H9 (cell line): ENCODE results near the gene ALDH5A1. TPM values are rescaled to one million over a fixed set of nuclear protein-coding genes. Genes with fewer than 3 reads are reported as not detected.

Source experiments
- DNase-seq: peaks from one replicate; pipeline ENCODE4 v3.0.0-alpha.2; 2017
- H2AFZ ChIP-seq: one replicate; pipeline ENCODE4 v1.6.1; 2013; ENCODE audit warnings: mild to moderate bottlenecking, low read length, control low read depth, moderate library complexity
- H2AK5ac ChIP-seq: 2 replicates; pipeline ENCODE4 v1.6.1; 2013; ENCODE audit warnings: low read length, control low read depth, mixed read lengths; ENCODE audit not compliant: insufficient read length
- H2BK120ac ChIP-seq: one replicate; pipeline ENCODE4 v1.6.1; 2013; ENCODE audit warnings: low read depth, mild to moderate bottlenecking, low read length, control low read depth, inconsistent platforms; ENCODE audit not compliant: poor library complexity, severe bottlenecking
- H2BK12ac ChIP-seq: 2 replicates; pipeline ENCODE4 v1.6.1; 2013; ENCODE audit warnings: low read length, control low read depth, mixed read lengths, low read depth; ENCODE audit not compliant: insufficient read length
- H2BK15ac ChIP-seq: 2 replicates; pipeline ENCODE4 v1.6.1; 2013; ENCODE audit warnings: low read depth, low read length, control low read depth
- H2BK20ac ChIP-seq: one replicate; pipeline ENCODE4 v1.6.1; 2013; ENCODE audit warnings: low read depth, mild to moderate bottlenecking, low read length, control low read depth, inconsistent platforms; ENCODE audit not compliant: poor library complexity, severe bottlenecking
- H2BK5ac ChIP-seq: 2 replicates; pipeline ENCODE4 v1.6.1; 2013; ENCODE audit warnings: low read length, control low read depth, mixed read lengths; ENCODE audit not compliant: insufficient read length
- H3K14ac ChIP-seq: 2 replicates; pipeline ENCODE4 v1.6.1; 2013; ENCODE audit warnings: low read length, control low read depth; ENCODE audit not compliant: insufficient read depth
- H3K18ac ChIP-seq: 2 replicates; pipeline ENCODE4 v1.6.1; 2013; ENCODE audit warnings: low read depth, mild to moderate bottlenecking, mixed read lengths, low read length, control low read depth; ENCODE audit not compliant: insufficient read length
- H3K23ac ChIP-seq: 2 replicates; pipeline ENCODE4 v1.6.1; 2013; ENCODE audit warnings: low read length, control low read depth, mixed read lengths, low read depth; ENCODE audit not compliant: insufficient read length
- H3K23me2 ChIP-seq: 2 replicates; pipeline ENCODE4 v1.6.1; 2013; ENCODE audit warnings: low read depth, mild to moderate bottlenecking, mixed read lengths, low read length, control low read depth; ENCODE audit not compliant: insufficient read length, poor library complexity, severe bottlenecking
- H3K27ac ChIP-seq: 2 replicates; pipeline ENCODE4 v1.5.1; 2013; ENCODE audit warnings: low read length, control low read depth, mixed read lengths, low read depth; ENCODE audit not compliant: insufficient read length
- H3K27me3 ChIP-seq: 2 replicates; pipeline ENCODE4 v1.6.1; 2013; ENCODE audit warnings: low read length, control low read depth, inconsistent platforms; ENCODE audit not compliant: insufficient read depth
- H3K4ac ChIP-seq: 2 replicates; pipeline ENCODE4 v1.6.1; 2013; ENCODE audit warnings: low read depth, mild to moderate bottlenecking, control low read depth, inconsistent platforms, low read length, moderate library complexity
- H3K4me1 ChIP-seq: 2 replicates; pipeline ENCODE4 v1.6.1; 2013; ENCODE audit warnings: low read length, control low read depth, inconsistent platforms; ENCODE audit not compliant: insufficient read depth
- H3K4me2 ChIP-seq: 2 replicates; pipeline ENCODE4 v1.6.1; 2013; ENCODE audit warnings: low read length, control low read depth, mixed read lengths; ENCODE audit not compliant: insufficient read length, insufficient read depth
- H3K56ac ChIP-seq: 2 replicates; pipeline ENCODE4 v1.6.1; 2013; ENCODE audit warnings: low read depth, mild to moderate bottlenecking, mixed read lengths, low read length, control low read depth; ENCODE audit not compliant: insufficient read length
- H3K79me1 ChIP-seq: 2 replicates; pipeline ENCODE4 v1.6.1; 2013; ENCODE audit warnings: low read depth, mild to moderate bottlenecking, moderate library complexity, low read length, control low read depth, inconsistent platforms; ENCODE audit not compliant: insufficient read depth, poor library complexity, severe bottlenecking
- H3K79me2 ChIP-seq: 2 replicates; pipeline ENCODE4 v1.6.1; 2013; ENCODE audit warnings: low read length, control low read depth, inconsistent platforms; ENCODE audit not compliant: insufficient read depth
- H3K9ac ChIP-seq: 2 replicates; pipeline ENCODE4 v1.6.1; 2013; ENCODE audit warnings: low read length, control low read depth, mixed read lengths; ENCODE audit not compliant: insufficient read length; ENCODE audit errors: extremely low read depth
- H3K9me3 ChIP-seq: one replicate; pipeline ENCODE4 v1.6.1; 2013; ENCODE audit warnings: low read depth, low read length, inconsistent platforms; ENCODE audit not compliant: control insufficient read depth
- H3T11ph ChIP-seq: one replicate; pipeline ENCODE4 v1.6.1; 2013; ENCODE audit warnings: mild to moderate bottlenecking, low read length, control low read depth, inconsistent platforms
- H4K20me1 ChIP-seq: one replicate; pipeline ENCODE4 v1.6.1; 2013; ENCODE audit not compliant: control insufficient read depth, insufficient read length, insufficient read depth
- H4K5ac ChIP-seq: 2 replicates; pipeline ENCODE4 v1.6.1; 2013; ENCODE audit warnings: low read depth, mild to moderate bottlenecking, mixed read lengths, low read length, control low read depth; ENCODE audit not compliant: insufficient read length
- H4K8ac ChIP-seq: replicated peaks from 2 replicates; pipeline ENCODE4 v1.6.1; 2013; ENCODE audit warnings: low read length, control low read depth, mixed read lengths, low read depth; ENCODE audit not compliant: insufficient read length
- H4K91ac ChIP-seq: 2 replicates; pipeline ENCODE4 v1.6.1; 2013; ENCODE audit warnings: low read depth, mild to moderate bottlenecking, moderate library complexity, mixed read lengths, low read length, control low read depth; ENCODE audit not compliant: insufficient read length
- H3K27ac Mint-ChIP-seq, 3 experiments: 2 replicates in 2 of 3; 3 replicates in 1 of 3; pipeline ENCODE4 v1.8.0; 2020 to 2021; ENCODE audit warnings: mixed read lengths in 3 of 3, mild to moderate bottlenecking in 1 of 3, moderate library complexity in 1 of 3
- H3K27me3 Mint-ChIP-seq: 2 replicates; pipeline ENCODE4 v1.8.0; 2021; ENCODE audit warnings: low read depth, mild to moderate bottlenecking, moderate library complexity, mixed read lengths
- H3K36me3 Mint-ChIP-seq, 3 experiments: 2 replicates in 2 of 3; 3 replicates in 1 of 3; pipeline ENCODE4 v1.8.0; 2020 to 2021; ENCODE audit warnings: low read depth in 3 of 3, mixed read lengths in 3 of 3; ENCODE audit not compliant: insufficient read depth in 1 of 3
- H3K4me1 Mint-ChIP-seq, 2 experiments: 2 replicates each; pipeline ENCODE4 v1.8.0; 2020; ENCODE audit warnings: mixed read lengths in 2 of 2
- H3K4me3 Mint-ChIP-seq, 2 experiments: 2 replicates in 1 of 2; 3 replicates in 1 of 2; pipeline ENCODE4 v1.8.0; 2020 to 2021; ENCODE audit warnings: mild to moderate bottlenecking in 2 of 2, mixed read lengths in 2 of 2, moderate library complexity in 1 of 2
- H3K9me3 Mint-ChIP-seq, 2 experiments: 2 replicates in 1 of 2; 3 replicates in 1 of 2; pipeline ENCODE4 v1.8.0; 2020; ENCODE audit warnings: mild to moderate bottlenecking in 2 of 2, mixed read lengths in 2 of 2, moderate library complexity in 1 of 2
- CTCF ChIP-seq: fragments of 200-600 bp; sonication (generic); conservative IDR thresholded peaks from 3 replicates; pipeline ENCODE4 v1.8.0; 2021; ENCODE audit warnings: antibody characterized with exemption, mild to moderate bottlenecking
- WGBS: extraction: QIAGEN DNeasy Blood & Tissue Kit; methylation state at CpG from one replicate; pipeline ENCODE4 v1.1.7; 2013; ENCODE audit warnings: missing lambda C conversion rate, low lambda C conversion rate, mixed read lengths; ENCODE audit not compliant: insufficient read length; ENCODE audit errors: extremely low coverage; 5-methylcytosine and 5-hydroxymethylcytosine counted together
- total RNA-seq: library from RNA; stranded (reverse); gene quantifications from 2 replicates; pipeline ENCODE4 v1.2.1, GENCODE V29; 2021

The ALDH5A1 gene
- total RNA-seq, 1 experiment from 2014 or later: 5.4 TPM

- Mint-ChIP-seq H3K27ac (no peak overlapping the region), H3K4me3 (no peak overlapping the region), H3K27me3 (peaks cover 34% of the 10 kb centered on the region), H3K9me3 (peaks cover 0 to 9% of the 10 kb centered on the region in 2 experiments; a peak in 3 of 5 replicates), H3K36me3 (peaks cover 3 to 15% (median 14%) of the 10 kb centered on the region in 3 experiments; a peak in 6 of 7 replicates), H3K4me1 (peaks cover 26 to 32% of the 10 kb centered on the region in 2 experiments)
- Histone ChIP-seq H3T11ph (no peak overlapping the region), H2BK5ac (no peak overlapping the region), H4K5ac (no peak overlapping the region), H3K79me1 (no peaks in the 10 kb centered on the region), H3K9me3 (no peaks in the 10 kb centered on the region), H3K79me2 (no peaks in the 10 kb centered on the region), H3K23me2 (peaks cover 11% of the 10 kb centered on the region), H3K56ac (no peak overlapping the region), H3K9ac (no peak overlapping the region), H2BK12ac (no peak overlapping the region), H2BK15ac (no peak overlapping the region), H4K8ac (no peak overlapping the region), H2BK120ac (no peak overlapping the region), H3K27ac (no peak overlapping the region), H3K23ac (no peak overlapping the region), H4K20me1 (no peaks in the 10 kb centered on the region), H4K91ac (no peak overlapping the region), H2BK20ac (no peak overlapping the region), H3K4me2 (no peak overlapping the region), H2AK5ac (no peak overlapping the region), H3K4me1 (peaks cover 2% of the 10 kb centered on the region; the same call in 1 of the 2 replicates), H2AFZ (no peak overlapping the region), H3K4ac (no peak overlapping the region), H3K18ac (no peak overlapping the region), H3K14ac (no peak overlapping the region), H3K27me3 (peaks cover 4% of the 10 kb centered on the region; the same call in 1 of the 2 replicates)
- DNase-seq: no peak
- WGBS: no CpG with 5 or more reads among the region's 11 CpGs
- no peak for TF ChIP-seq CTCF
Observed at GRCh38 chr6:24497254-24497970, 2.6 kb downstream of the ALDH5A1 start.
